Measurements from ENCODE around the gene MDP1.
"Not testable (repeated sequence)": the region's sequence is repeated elsewhere in the genome, so short reads cannot be mapped to it uniquely, and the experiment has no call there.

Gene MDP1

GRCh38 chr14:24212924-24213865 is 2.7 kb downstream of the MDP1 start, which contains the start of gene CHMP4A:
Gene CHMP4A, minus strand, starts transcription at chr14:24213488. Its CDS starts 49 bp downstream, at chr14:24213439.
- Histone ChIP-seq H3K9ac (ENCODE audit: low read depth in 1 of 2, low read length in 2 of 2) (peak within 1 kb of the TSS; percentile 95 to 98), H3K4me1 (ENCODE audit: control insufficient read depth in 2 of 2, insufficient read depth in 2 of 2, low read length in 2 of 2) (peaks cover 6 to 12% of the 10 kb centered on the region in 2 donors), H3K9me3 (ENCODE audit: control insufficient read depth in 2 of 2, low read length in 2 of 2) (no peaks in the 10 kb centered on the region), H3K36me3 (ENCODE audit: control insufficient read depth in 2 of 2, insufficient read depth in 2 of 2, low read length in 2 of 2) (peaks cover 30 to 34% of the 10 kb centered on the region in 2 donors), H3K27me3 (ENCODE audit: control insufficient read depth in 2 of 2, insufficient read depth in 2 of 2, low read length in 2 of 2) (no peaks in the 10 kb centered on the region), H3K4me3 (ENCODE audit: low read length in 2 of 2) (peak within 1 kb of the TSS; percentile 82 to 91), H3K27ac (ENCODE audit: low read depth in 2 of 2, low read length in 2 of 2) (peak within 1 kb of the TSS; percentile 99)

- H3K36me3 ChIP-seq (ENCODE audit: control insufficient read depth in 2 of 2, insufficient read depth in 2 of 2, low read length in 2 of 2) = peaks cover 45 to 46% of the 10 kb centered on the region in 2 donors
- no peak overlapping the region for H3K4me3 ChIP-seq (ENCODE audit: low read length in 2 of 2)
- no peak overlapping the region for H3K27ac ChIP-seq (ENCODE audit: low read depth in 2 of 2, low read length in 2 of 2)
- no peaks in the 10 kb centered on the region for H3K9me3 ChIP-seq (ENCODE audit: control insufficient read depth in 2 of 2, low read length in 2 of 2)
- peaks cover 6 to 12% of the 10 kb centered on the region in 2 donors for H3K4me1 ChIP-seq (ENCODE audit: control insufficient read depth in 2 of 2, insufficient read depth in 2 of 2, low read length in 2 of 2)
- H3K27me3 ChIP-seq (ENCODE audit: control insufficient read depth in 2 of 2, insufficient read depth in 2 of 2, low read length in 2 of 2) = no peaks in the 10 kb centered on the region
- H3K9ac ChIP-seq (ENCODE audit: low read depth in 1 of 2, low read length in 2 of 2) = no peak overlapping the region
These were observed 4.6 kb downstream of the MDP1 start for GRCh38 chr14:24211311-24211710.

GRCh38 chr14:24207625-24208024 is 8.2 kb downstream of the MDP1 start:
- Histone ChIP-seq H3K4me1 (ENCODE audit: control insufficient read depth in 2 of 2, insufficient read depth in 2 of 2, low read length in 2 of 2) (peaks cover 0 to 3% of the 10 kb centered on the region in 2 donors), H3K9me3 (ENCODE audit: control insufficient read depth in 2 of 2, low read length in 2 of 2) (no peaks in the 10 kb centered on the region), H3K27ac (ENCODE audit: low read depth in 2 of 2, low read length in 2 of 2) (no peak overlapping the region), H3K9ac (ENCODE audit: low read depth in 1 of 2, low read length in 2 of 2) (no peak overlapping the region), H3K36me3 (ENCODE audit: control insufficient read depth in 2 of 2, insufficient read depth in 2 of 2, low read length in 2 of 2) (peaks cover 56 to 61% of the 10 kb centered on the region in 2 donors), H3K27me3 (ENCODE audit: control insufficient read depth in 2 of 2, insufficient read depth in 2 of 2, low read length in 2 of 2) (no peaks in the 10 kb centered on the region), H3K4me3 (ENCODE audit: low read length in 2 of 2) (no peak overlapping the region)

GRCh38 chr14:24207104-24207551 is 8.7 kb downstream of the MDP1 start:
- Histone ChIP-seq H3K36me3 (ENCODE audit: control insufficient read depth in 2 of 2, insufficient read depth in 2 of 2, low read length in 2 of 2) (peaks cover 56 to 61% of the 10 kb centered on the region in 2 donors), H3K9ac (ENCODE audit: low read depth in 1 of 2, low read length in 2 of 2) (no peak overlapping the region), H3K4me1 (ENCODE audit: control insufficient read depth in 2 of 2, insufficient read depth in 2 of 2, low read length in 2 of 2) (no peaks in the 10 kb centered on the region), H3K27me3 (ENCODE audit: control insufficient read depth in 2 of 2, insufficient read depth in 2 of 2, low read length in 2 of 2) (no peaks in the 10 kb centered on the region), H3K27ac (ENCODE audit: low read depth in 2 of 2, low read length in 2 of 2) (no peak overlapping the region), H3K4me3 (ENCODE audit: low read length in 2 of 2) (no peak overlapping the region), H3K9me3 (ENCODE audit: control insufficient read depth in 2 of 2, low read length in 2 of 2) (no peaks in the 10 kb centered on the region)

- Histone ChIP-seq H3K9me3 (ENCODE audit: control insufficient read depth in 2 of 2, low read length in 2 of 2) (no peaks in the 10 kb centered on the region), H3K27ac (ENCODE audit: low read depth in 2 of 2, low read length in 2 of 2) (no peak overlapping the region), H3K4me3 (ENCODE audit: low read length in 2 of 2) (no peak overlapping the region), H3K9ac (ENCODE audit: low read depth in 1 of 2, low read length in 2 of 2) (no peak overlapping the region), H3K27me3 (ENCODE audit: control insufficient read depth in 2 of 2, insufficient read depth in 2 of 2, low read length in 2 of 2) (no peaks in the 10 kb centered on the region), H3K36me3 (ENCODE audit: control insufficient read depth in 2 of 2, insufficient read depth in 2 of 2, low read length in 2 of 2) (peaks cover 55 to 60% of the 10 kb centered on the region in 2 donors), H3K4me1 (ENCODE audit: control insufficient read depth in 2 of 2, insufficient read depth in 2 of 2, low read length in 2 of 2) (no peaks in the 10 kb centered on the region)
These were observed 9.4 kb downstream of the MDP1 start for GRCh38 chr14:24206260-24207103.

GRCh38 chr14:24204163-24205146 is 11.4 kb downstream of the MDP1 start:
- Histone ChIP-seq H3K9ac (ENCODE audit: low read depth in 1 of 2, low read length in 2 of 2) (no peak overlapping the region), H3K36me3 (ENCODE audit: control insufficient read depth in 2 of 2, insufficient read depth in 2 of 2, low read length in 2 of 2) (peaks cover 38 to 45% of the 10 kb centered on the region in 2 donors), H3K27ac (ENCODE audit: low read depth in 2 of 2, low read length in 2 of 2) (no peak overlapping the region), H3K27me3 (ENCODE audit: control insufficient read depth in 2 of 2, insufficient read depth in 2 of 2, low read length in 2 of 2) (no peaks in the 10 kb centered on the region), H3K4me1 (ENCODE audit: control insufficient read depth in 2 of 2, insufficient read depth in 2 of 2, low read length in 2 of 2) (no peaks in the 10 kb centered on the region), H3K4me3 (ENCODE audit: low read length in 2 of 2) (no peak overlapping the region), H3K9me3 (ENCODE audit: control insufficient read depth in 2 of 2, low read length in 2 of 2) (no peaks in the 10 kb centered on the region)

- H3K4me1 ChIP-seq (ENCODE audit: control insufficient read depth in 2 of 2, insufficient read depth in 2 of 2, low read length in 2 of 2) = not testable (repeated sequence)
- H3K36me3 ChIP-seq (ENCODE audit: control insufficient read depth in 2 of 2, insufficient read depth in 2 of 2, low read length in 2 of 2) = peaks cover 29 to 40% of the 10 kb centered on the region in 2 donors
These were observed 12.5 kb downstream of the MDP1 start for GRCh38 chr14:24203249-24203886.

GRCh38 chr14:24202538-24202937 is 13.3 kb downstream of the MDP1 start:
- H3K4me1 ChIP-seq (ENCODE audit: control insufficient read depth in 2 of 2, insufficient read depth in 2 of 2, low read length in 2 of 2); H3K9ac ChIP-seq (ENCODE audit: low read depth in 1 of 2, low read length in 2 of 2); H3K9me3 ChIP-seq (ENCODE audit: control insufficient read depth in 2 of 2, low read length in 2 of 2); H3K4me3 ChIP-seq (ENCODE audit: low read length in 2 of 2); H3K27ac ChIP-seq (ENCODE audit: low read depth in 2 of 2, low read length in 2 of 2); H3K27me3 ChIP-seq (ENCODE audit: control insufficient read depth in 2 of 2, insufficient read depth in 2 of 2, low read length in 2 of 2): not testable (repeated sequence)
- H3K36me3 ChIP-seq (ENCODE audit: control insufficient read depth in 2 of 2, insufficient read depth in 2 of 2, low read length in 2 of 2) = peaks cover 25 to 32% of the 10 kb centered on the region in 2 donors

More at GRCh38 chr14:24203249-24203886, 12.5 kb downstream of the MDP1 start:
- not testable (repeated sequence) for H3K9me3 ChIP-seq (ENCODE audit: control insufficient read depth in 2 of 2, low read length in 2 of 2); H3K4me3 ChIP-seq (ENCODE audit: low read length in 2 of 2); H3K27ac ChIP-seq (ENCODE audit: low read depth in 2 of 2, low read length in 2 of 2); H3K9ac ChIP-seq (ENCODE audit: low read depth in 1 of 2, low read length in 2 of 2); H3K27me3 ChIP-seq (ENCODE audit: control insufficient read depth in 2 of 2, insufficient read depth in 2 of 2, low read length in 2 of 2)

Measured in mucosa of rectum (tissue), 2 donors.